ENCODE data around the gene IGLL1.

DNA sequence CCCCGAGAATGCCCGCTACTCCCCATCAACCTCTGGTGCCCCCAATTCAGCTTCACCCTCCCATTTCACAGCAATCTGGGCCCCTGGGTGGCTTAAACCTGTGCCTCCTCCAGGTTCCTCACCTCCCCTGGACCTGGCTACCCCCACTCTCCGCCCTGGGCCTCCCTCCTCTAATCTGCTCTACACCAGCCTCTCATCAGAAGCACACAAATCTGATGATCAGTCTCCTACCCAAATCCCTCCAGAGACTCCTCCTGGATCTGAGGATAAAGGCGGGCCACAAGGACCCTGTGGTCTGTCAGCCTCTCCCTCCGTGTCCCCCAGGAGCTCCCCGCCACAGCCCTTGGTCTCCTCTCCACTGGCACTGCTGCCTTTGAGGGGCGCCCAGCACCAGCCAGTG lies 23.2 kb upstream of the IGLL1 start:
- TF ChIP-seq, protein P1, sequence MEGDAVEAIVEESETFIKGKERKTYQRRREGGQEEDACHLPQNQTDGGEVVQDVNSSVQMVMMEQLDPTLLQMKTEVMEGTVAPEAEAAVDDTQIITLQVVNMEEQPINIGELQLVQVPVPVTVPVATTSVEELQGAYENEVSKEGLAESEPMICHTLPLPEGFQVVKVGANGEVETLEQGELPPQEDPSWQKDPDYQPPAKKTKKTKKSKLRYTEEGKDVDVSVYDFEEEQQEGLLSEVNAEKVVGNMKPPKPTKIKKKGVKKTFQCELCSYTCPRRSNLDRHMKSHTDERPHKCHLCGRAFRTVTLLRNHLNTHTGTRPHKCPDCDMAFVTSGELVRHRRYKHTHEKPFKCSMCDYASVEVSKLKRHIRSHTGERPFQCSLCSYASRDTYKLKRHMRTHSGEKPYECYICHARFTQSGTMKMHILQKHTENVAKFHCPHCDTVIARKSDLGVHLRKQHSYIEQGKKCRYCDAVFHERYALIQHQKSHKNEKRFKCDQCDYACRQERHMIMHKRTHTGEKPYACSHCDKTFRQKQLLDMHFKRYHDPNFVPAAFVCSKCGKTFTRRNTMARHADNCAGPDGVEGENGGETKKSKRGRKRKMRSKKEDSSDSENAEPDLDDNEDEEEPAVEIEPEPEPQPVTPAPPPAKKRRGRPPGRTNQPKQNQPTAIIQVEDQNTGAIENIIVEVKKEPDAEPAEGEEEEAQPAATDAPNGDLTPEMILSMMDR (IDR thresholded peaks at IDR 0.05): no peak
- TF ChIP-seq POLR2A (IDR thresholded peaks at IDR 0.05): no peak

Measured in thyroid gland (tissue), 4 donors.